Thyroid gland (tissue), 4 donors: ENCODE measurements around the gene OOSP2. TPM values are rescaled to one million over a fixed set of nuclear protein-coding genes. Genes with fewer than 3 reads are reported as not detected.
"Not testable (repeated sequence)": the region's sequence is repeated elsewhere in the genome, so short reads cannot be mapped to it uniquely, and the experiment has no call there.

ENCODE experiments used
- DNase-seq, 2 donors: peaks; one replicate each; pipeline ENCODE4 v3.0.0-alpha.2; 2019
- H3K27ac ChIP-seq, 3 donors: fragments of 200-600 bp; sonication (generic); 1 replicate in 2 of 3; 2 replicates in 1 of 3; pipeline ENCODE4 v1.5.1; 2016 to 2019; ENCODE audit warnings: mild to moderate bottlenecking in 1 of 3, moderate library complexity in 1 of 3
- H3K27me3 ChIP-seq: fragments of 200-600 bp; sonication (generic); one replicate; pipeline ENCODE4 v1.5.1; 2019
- H3K36me3 ChIP-seq, 2 donors: fragments of 200-600 bp; sonication (generic); one replicate each; pipeline ENCODE4 v1.5.1; 2016 to 2019
- H3K4me1 ChIP-seq, 2 donors: fragments of 200-600 bp; sonication (generic); one replicate each; pipeline ENCODE4 v1.5.1; 2017 to 2019
- H3K4me3 ChIP-seq, 3 donors: fragments of 200-600 bp; sonication (generic); replicated peaks in 1 of 3; 1 replicate in 2 of 3; 2 replicates in 1 of 3; pipeline ENCODE4 v1.5.1; 2016; ENCODE audit warnings: mild to moderate bottlenecking in 1 of 3
- H3K9me3 ChIP-seq: fragments of 200-600 bp; sonication (generic); one replicate; pipeline ENCODE4 v1.5.1; 2017
- CTCF ChIP-seq, 6 experiments: fragments of 200-600 bp in 3 of 6; fragments of 450-650 bp in 3 of 6; sonication (generic) in 3 of 6; IDR thresholded peaks; one replicate each; pipeline ENCODE4 v1.5.1; 2016 to 2019; ENCODE audit warnings: antibody characterized with exemption in 6 of 6, mild to moderate bottlenecking in 2 of 6, inconsistent platforms in 1 of 6, moderate library complexity in 1 of 6
- POLR2A ChIP-seq, 2 donors: fragments of 450-650 bp; IDR thresholded peaks; one replicate each; pipeline ENCODE4 v1.6.1; 2017; ENCODE audit warnings: antibody characterized with exemption in 2 of 2, mild to moderate bottlenecking in 2 of 2, moderate library complexity in 1 of 2
- WGBS, 2 donors: methylation state at CpG; one replicate each; pipeline ENCODE4 v1.1.5; 2017; 5-methylcytosine and 5-hydroxymethylcytosine counted together
- intact Hi-C: fragments of 100-400 bp; cut with DNase I; formaldehyde crosslinking; loops from one replicate; pipeline ENCODE4 v1.15.1; 2023
- total RNA-seq, 4 donors: library from RNA; depleted of rRNA; stranded (reverse); fragments of >200 nt; gene quantifications; one replicate each; pipeline ENCODE4 v1.2.3, GENCODE V29; 2016

OOSP2 gene
- total RNA-seq, 4 donors from 2014 or later = not detected

- 73 to 78% methylated on average over 3 of the region's 3 CpGs for WGBS, 2 donors
- intact Hi-C loops = no loop called here
- Histone ChIP-seq H3K36me3 (no peaks in the 10 kb centered on the region), H3K4me3 (no peak overlapping the region), H3K27me3 (no peaks in the 10 kb centered on the region), H3K4me1 (no peaks in the 10 kb centered on the region), H3K27ac (no peak overlapping the region), H3K9me3 (no peaks in the 10 kb centered on the region)
- no peak for DNase-seq
- TF ChIP-seq POLR2A (IDR thresholded peaks at IDR 0.05) = no peak
- TF ChIP-seq CTCF (IDR thresholded peaks at IDR 0.05) = no peak
Measured at GRCh38 chr11:60029015-60029632, 11.1 kb upstream of the OOSP2 start.

- H3K4me1 ChIP-seq, intact Hi-C loops, H3K27me3 ChIP-seq, H3K36me3 ChIP-seq, H3K4me3 ChIP-seq, H3K27ac ChIP-seq, H3K9me3 ChIP-seq, DNase-seq: not testable (repeated sequence)
Measured at GRCh38 chr11:60050422-60050821, 10.2 kb downstream of the OOSP2 start.

- H3K36me3 ChIP-seq, H3K27me3 ChIP-seq, H3K4me1 ChIP-seq, H3K27ac ChIP-seq, DNase-seq, H3K4me3 ChIP-seq, H3K9me3 ChIP-seq, intact Hi-C loops: not testable (repeated sequence)
- WGBS, 2 donors = 31 to 77% methylated on average over 3 of the region's 3 CpGs
Measured at GRCh38 chr11:60050839-60051238, 10.6 kb downstream of the OOSP2 start.

- H3K4me1 ChIP-seq = no peaks in the 10 kb centered on the region
- no peaks in the 10 kb centered on the region for H3K27me3 ChIP-seq
- no peak within 1 kb of the TSS for H3K4me3 ChIP-seq
- H3K36me3 ChIP-seq = no peaks in the 10 kb centered on the region
- TF ChIP-seq POLR2A (IDR thresholded peaks at IDR 0.05) (no peak), CTCF (IDR thresholded peaks at IDR 0.05) (no peak)
- 65% methylated on average over 8 of the region's 8 CpGs for WGBS, 2 donors
- intact Hi-C loops = no loop called here
- no peak within 1 kb of the TSS for H3K27ac ChIP-seq
- H3K9me3 ChIP-seq = no peaks in the 10 kb centered on the region
- DNase-seq = no peak
Measured at GRCh38 chr11:60056349-60056969, 16.2 kb downstream of the OOSP2 start, which contains the start of gene MS4A3. TSS of gene MS4A3 (plus strand) at chr11:60056665. CDS start at chr11:60061161, 4,496 bp downstream.

GRCh38 chr11:60059052-60059451, 18.8 kb downstream of the OOSP2 start:
- Histone ChIP-seq H3K27ac (no peak overlapping the region), H3K36me3 (no peaks in the 10 kb centered on the region), H3K9me3 (no peaks in the 10 kb centered on the region), H3K4me1 (no peaks in the 10 kb centered on the region), H3K27me3 (no peaks in the 10 kb centered on the region), H3K4me3 (no peak overlapping the region)
- 84% methylated on average over 3 of the region's 3 CpGs for WGBS, 2 donors
- no peak for TF ChIP-seq CTCF (IDR thresholded peaks at IDR 0.05)
- TF ChIP-seq POLR2A (IDR thresholded peaks at IDR 0.05) = no peak
- intact Hi-C loops = no loop called here
- DNase-seq = no peak

GRCh38 chr11:60059521-60060240, 19.5 kb downstream of the OOSP2 start:
- 94 to 95% methylated on average over 4 of the region's 4 CpGs for WGBS, 2 donors
- no peak overlapping the region for H3K4me3 ChIP-seq
- H3K36me3 ChIP-seq = no peaks in the 10 kb centered on the region

More at GRCh38 chr11:60059521-60060240, 19.5 kb downstream of the OOSP2 start:
- H3K9me3 ChIP-seq = no peaks in the 10 kb centered on the region
- intact Hi-C loops = no loop called here
- H3K4me1 ChIP-seq = no peaks in the 10 kb centered on the region
- no peak overlapping the region for H3K27ac ChIP-seq
- no peak for DNase-seq
- no peaks in the 10 kb centered on the region for H3K27me3 ChIP-seq
- TF ChIP-seq POLR2A (IDR thresholded peaks at IDR 0.05) (no peak), CTCF (IDR thresholded peaks at IDR 0.05) (no peak)
